Mammary microvascular endothelial cell (primary cell): ENCODE results near the gene PDE4B. TPM values are rescaled to one million over a fixed set of nuclear protein-coding genes. Genes with fewer than 3 reads are reported as not detected.

Experiments
- total RNA-seq: library from RNA; depleted of rRNA; stranded (reverse); fragments of >200 nt; gene quantifications from 2 replicates; pipeline ENCODE4 v1.2.3, GENCODE V29; 2015

Gene PDE4B
- 29.9 and 36.9 TPM in 2 replicates for total RNA-seq

GRCh38 chr1:65792669-65793358, at the start of gene PDE4B:
Gene PDE4B (plus strand): TSS chr1:65792895.

